GM15510 (cell line): Measurements from ENCODE around the gene ATP6V1C2.

Experiments used
- POLR2A ChIP-seq: IDR thresholded peaks from 3 replicates; pipeline ENCODE4 v1.6.1; 2011; ENCODE audit warnings: borderline replicate concordance; ENCODE audit not compliant: insufficient read length; ENCODE audit errors: extremely low read depth

The ATP6V1C2 gene

GRCh38 chr2:10721396-10722251 lies at the start of gene ATP6V1C2:
Gene ATP6V1C2, plus strand, starts transcription at chr2:10721630. Its CDS starts 1,220 bp downstream, at chr2:10722850.
- no peak for TF ChIP-seq POLR2A

GRCh38 chr2:10675131-10675530 lies 46.3 kb upstream of the ATP6V1C2 start:
- no peak for TF ChIP-seq POLR2A

GRCh38 chr2:10678225-10678624 lies 43.2 kb upstream of the ATP6V1C2 start:
- TF ChIP-seq POLR2A: no peak

GRCh38 chr2:10680214-10680613 lies 41.2 kb upstream of the ATP6V1C2 start:
- no peak for TF ChIP-seq POLR2A

GRCh38 chr2:10680957-10681356 lies 40.5 kb upstream of the ATP6V1C2 start:
- no peak for TF ChIP-seq POLR2A

GRCh38 chr2:10686176-10686730 lies 35.2 kb upstream of the ATP6V1C2 start:
- no peak for TF ChIP-seq POLR2A

GRCh38 chr2:10688921-10689807 lies 32.3 kb upstream of the ATP6V1C2 start:
- TF ChIP-seq POLR2A: no peak

- TF ChIP-seq POLR2A: no peak
These were observed 29.9 kb upstream of the ATP6V1C2 start for GRCh38 chr2:10691521-10691920.

GRCh38 chr2:10700078-10700803 lies 21.2 kb upstream of the ATP6V1C2 start:
- TF ChIP-seq POLR2A: no peak

- TF ChIP-seq POLR2A: no peak
These were observed 17.3 kb upstream of the ATP6V1C2 start for GRCh38 chr2:10704034-10704594.

GRCh38 chr2:10706033-10706432 lies 15.4 kb upstream of the ATP6V1C2 start:
- no peak for TF ChIP-seq POLR2A

GRCh38 chr2:10707831-10708230 lies 13.6 kb upstream of the ATP6V1C2 start:
- no peak for TF ChIP-seq POLR2A

- no peak for TF ChIP-seq POLR2A
These were observed 12.0 kb upstream of the ATP6V1C2 start for GRCh38 chr2:10709290-10709939.
